GM19324 (cell line): ENCODE results near the gene SUMO1.
"Not testable (repeated sequence)": the region's sequence is repeated elsewhere in the genome, so short reads cannot be mapped to it uniquely, and the experiment has no call there.

Experiments used
- ATAC-seq: cut with Tn5 transposase; IDR thresholded peaks from one replicate; pipeline ENCODE4 v1.9.1; 2021; ENCODE audit warnings: mild to moderate bottlenecking, moderate library complexity; ENCODE audit not compliant: unreplicated experiment, low FRiP score

Gene SUMO1

DNA sequence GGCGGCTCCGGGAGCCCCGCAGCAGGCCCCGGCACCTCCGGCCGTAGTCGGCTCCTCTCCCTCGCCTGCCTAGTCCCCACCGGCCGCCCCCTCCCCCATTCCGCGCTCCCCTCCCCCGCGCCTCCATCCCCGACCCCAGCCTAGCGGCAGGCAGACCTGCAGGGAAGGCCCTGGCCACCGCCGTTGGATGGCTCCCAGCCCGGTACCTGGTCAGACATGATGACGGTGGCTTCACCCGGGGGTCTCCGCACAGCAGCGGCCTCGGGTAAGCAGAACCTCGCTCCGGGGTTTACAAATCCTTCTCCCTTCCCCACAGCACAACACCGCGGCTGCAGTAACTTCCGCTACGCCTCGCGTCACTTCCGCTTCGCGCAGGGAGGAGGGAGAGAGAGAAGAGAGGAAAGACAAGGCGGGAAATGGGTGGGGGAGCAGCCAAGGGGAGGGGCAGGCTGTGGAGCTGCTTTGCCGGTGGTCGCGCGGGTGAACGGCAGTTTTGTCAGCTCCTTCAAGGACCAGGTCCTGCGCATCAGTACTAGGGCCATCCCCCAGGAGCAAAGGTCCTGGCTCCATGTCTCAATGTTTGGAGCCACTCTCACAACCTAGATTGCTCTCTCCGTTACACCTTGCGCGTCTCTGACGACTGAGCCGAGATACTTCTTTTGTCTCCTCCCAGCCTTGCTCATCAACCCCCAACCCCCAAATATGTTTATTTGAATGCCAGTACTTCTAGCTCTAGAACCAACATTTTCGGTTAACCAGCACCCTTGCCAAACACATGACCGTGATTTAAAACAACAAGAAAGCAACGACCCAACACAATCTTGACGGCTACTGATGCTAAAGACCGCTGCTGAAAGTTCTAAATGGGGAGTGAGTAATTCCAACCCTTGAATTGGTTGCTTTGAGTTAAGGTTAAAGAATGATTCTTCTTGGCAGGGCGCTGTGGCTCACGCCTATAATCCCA is at the start of gene SUMO1:
TSS of gene SUMO1 (minus strand) at position 364 of the 964 bp plus-strand sequence. CDS start at position 218, 146 bp downstream.
- peak; percentile 91 for ATAC-seq

DNA sequence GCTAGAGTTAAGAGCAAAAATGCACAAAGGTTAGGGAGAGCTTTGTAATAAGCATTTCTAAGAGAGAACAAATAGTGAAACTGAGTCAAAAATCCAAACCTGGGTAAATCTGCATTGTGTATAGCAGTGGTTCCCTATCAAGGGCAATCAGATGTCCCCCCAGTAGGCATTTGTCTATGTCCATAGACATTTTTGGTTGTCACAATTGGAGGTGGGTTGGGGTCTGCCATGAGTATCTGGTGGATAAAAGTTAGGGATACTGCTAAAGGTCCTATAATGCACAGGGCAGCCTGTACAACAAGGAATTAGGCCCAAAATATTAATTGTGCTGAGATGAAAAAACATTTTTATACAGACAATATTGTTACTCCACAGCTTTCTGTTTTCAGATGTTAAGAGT is 48.2 kb upstream of the SUMO1 start:
- ATAC-seq, result no peak

DNA sequence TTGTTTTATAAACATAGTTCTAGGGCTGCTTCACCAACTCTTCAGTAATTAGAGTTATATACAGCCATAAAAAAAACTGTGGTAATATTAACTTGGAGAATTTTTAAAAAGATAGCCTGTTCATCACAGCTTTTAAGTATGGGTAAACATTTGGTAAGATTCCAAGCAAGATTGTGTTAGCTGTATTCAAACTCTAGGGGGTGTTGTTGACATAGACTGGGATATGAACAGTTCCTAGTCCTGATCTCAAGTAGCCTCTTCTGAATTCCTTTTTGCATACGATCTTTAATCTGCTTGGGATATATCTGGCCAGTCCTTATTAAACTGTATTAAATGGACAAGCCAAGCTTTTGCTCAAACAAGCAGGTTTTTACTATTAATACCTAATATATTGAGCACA is 40.5 kb upstream of the SUMO1 start:
- no peak for ATAC-seq

DNA sequence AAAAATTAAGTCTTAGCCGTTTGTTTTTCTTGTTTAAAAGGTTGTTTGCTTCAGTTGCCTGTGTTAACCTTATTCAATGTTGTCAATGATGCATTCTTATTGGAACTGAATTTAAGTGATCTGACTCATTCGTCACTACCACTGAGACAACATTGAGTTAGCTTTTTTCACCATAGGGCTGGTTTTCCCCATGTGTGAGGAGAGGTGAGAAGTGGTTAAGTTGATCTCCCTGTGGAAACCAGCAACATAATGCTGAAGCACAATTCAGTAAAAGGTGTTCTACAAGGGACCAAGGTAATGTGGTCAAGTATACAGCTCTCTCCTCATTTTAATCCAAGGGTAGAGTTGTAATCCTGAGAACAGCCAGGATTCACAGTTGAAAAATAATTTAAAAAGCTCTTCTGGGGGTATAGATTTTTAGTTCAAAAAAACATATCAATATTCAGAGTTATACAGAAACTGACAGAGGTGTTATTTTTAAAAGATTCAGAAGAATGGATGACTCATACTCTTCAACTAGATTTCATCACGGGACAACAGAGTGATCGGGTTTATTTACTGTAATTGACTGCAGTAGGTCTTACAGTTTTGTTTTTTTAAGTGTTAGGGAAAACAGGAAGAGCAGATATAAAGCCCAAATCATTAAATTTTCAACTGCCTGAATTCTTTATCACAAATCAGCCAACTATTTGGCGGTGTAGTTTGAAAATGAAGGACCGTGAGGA is 39.8 kb upstream of the SUMO1 start:
- no peak for ATAC-seq

DNA sequence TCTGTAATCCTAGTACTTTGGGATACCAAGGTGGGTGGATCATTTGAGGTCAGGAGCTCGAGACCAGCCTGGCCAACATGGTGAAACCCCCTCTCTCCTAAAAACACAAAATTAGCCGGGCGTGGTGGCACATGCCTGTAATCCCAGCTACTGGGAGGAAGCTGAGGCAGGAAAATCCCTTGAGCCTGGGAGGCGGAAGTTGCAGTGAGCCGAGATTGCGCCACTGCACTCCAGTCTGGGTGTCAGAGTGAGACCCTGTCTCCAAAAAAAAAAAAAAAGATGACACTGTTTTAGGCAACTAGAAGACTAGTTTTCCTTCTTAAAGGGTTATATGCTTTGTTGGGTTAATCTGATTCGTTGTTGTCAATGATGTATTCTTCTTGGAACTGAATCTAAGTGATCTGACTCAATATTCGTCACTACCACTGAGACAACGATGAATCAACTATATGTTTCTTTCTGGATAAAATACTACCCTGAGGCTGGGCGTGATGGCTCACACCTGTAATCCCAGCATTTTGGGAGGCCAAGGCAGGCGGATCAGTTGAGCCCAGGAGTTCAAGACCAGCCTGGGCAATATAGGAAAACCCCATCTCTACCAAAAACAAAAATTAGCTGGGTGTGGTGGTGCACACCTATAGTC is 37.8 kb upstream of the SUMO1 start:
- ATAC-seq, result not testable (repeated sequence)

DNA sequence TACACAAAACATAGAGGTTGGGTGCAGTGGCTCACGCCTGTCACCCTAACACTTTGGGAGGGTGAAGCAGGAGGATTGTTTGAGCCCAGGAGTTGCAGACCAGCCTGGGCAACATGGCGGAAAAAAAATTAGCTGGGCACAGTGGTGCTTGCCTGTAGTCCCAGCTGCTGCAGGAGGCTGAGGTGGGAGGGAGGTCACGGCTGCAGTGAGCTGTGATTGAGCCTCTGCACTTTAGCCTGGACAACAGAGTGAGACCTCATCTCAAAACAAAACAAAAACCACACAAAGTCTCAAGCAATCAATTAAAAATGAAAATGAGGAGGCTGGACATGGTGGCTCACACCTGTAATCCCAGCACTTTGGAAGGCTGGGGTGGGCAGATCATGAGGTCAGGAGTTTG is 32.1 kb upstream of the SUMO1 start:
- peak; percentile 33 for ATAC-seq

DNA sequence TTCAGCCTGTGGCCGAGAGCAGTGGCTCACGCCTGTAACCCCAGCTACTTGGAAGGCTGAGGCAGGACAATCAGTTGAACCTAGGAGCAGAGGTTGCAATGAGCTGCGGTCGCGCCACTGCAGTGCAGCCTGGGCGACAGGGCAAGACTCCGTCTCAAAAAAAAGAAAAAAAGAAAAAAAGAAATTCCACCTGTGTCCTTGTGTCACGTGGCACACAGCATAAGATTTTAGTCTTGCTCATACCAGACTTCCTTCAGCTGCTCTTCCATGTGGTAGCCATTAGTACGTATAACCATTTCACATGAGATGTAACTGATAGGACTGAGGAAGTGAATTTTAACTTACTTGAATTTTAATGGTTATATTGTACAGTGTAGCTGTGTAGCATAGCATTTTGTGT is 31.2 kb upstream of the SUMO1 start:
- no peak for ATAC-seq

DNA sequence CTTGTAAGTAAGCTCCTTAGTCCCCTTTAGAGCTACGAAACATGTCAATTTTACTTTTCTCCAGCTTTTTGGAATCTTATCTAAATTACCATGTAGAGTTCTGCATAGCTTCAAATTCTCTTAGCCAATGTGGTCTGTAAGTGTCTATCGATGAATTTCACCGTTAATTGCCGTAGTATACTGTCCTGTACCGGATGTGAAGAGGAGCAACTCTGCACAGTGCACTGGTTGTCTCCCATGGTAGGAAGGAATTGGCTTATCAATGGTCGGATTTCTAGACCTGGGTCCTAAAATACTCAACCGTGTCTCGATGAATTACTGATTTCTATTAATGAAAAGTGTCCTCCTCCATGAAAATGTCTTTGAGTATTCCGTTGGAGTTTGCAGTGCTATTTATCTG is 29.1 kb upstream of the SUMO1 start:
- ATAC-seq, result no peak

DNA sequence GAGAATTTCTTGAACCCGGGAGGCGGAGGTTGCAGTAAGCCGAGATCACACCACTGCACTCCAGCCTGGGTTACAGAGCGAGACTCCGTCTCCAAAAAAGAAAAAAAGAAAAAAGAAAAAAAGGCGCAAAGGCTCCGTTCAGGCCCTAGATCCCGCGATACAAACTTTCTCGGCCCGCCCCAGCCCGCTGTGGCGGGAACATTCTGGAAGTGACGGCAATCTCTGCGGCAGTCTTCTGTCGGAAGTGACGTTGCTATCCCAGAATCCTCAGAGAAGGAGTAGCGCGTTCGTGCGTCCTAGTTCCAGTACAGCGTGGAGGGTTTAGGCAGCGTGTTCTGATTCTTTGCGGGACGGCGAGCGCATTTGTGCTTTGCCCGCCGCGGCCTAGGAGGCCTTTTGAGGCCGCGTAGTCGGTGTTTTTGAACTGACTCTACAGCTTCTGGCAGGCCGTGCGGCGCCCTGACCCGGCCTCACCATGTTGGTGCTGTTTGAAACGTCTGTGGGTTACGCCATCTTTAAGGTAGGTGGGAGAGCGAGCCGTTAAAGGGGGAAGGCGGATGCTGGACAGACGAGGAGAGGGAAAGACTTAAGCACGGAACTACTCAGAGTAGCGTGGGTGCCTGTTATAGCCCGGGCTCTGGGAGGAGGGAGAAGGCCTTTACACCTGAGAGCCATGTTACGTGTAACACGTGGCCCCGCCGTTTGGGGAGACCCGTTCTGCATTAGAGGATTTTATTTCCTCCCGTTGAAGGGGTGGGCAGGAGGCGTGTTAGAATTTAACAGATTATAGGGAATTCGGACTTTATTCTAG is 27.3 kb upstream of the SUMO1 start, which contains the start of gene NOP58:
TSS of gene NOP58 (plus strand) at position 297 of the 811 bp plus-strand sequence. CDS start at position 476, 179 bp downstream.
- ATAC-seq, result peak; percentile 93

DNA sequence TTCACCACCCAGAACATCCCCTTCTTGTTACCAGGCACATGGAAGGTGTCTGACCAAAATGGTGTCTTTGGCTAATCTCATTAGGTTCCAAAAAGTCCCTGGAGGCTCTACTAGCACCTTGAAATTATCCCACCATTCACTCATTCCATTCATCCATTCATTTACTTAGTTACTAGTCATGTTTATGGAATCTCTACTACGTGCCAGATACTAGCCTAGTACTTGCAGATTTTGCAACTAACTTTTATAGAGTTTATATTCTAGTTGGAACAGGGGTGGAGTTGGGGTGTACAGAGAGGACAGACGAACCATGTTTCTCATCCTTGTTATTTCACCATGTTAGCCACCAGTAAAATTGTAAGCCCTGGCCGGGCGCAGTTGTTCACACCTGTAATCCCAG is 23.1 kb upstream of the SUMO1 start:
- ATAC-seq, result no peak

DNA sequence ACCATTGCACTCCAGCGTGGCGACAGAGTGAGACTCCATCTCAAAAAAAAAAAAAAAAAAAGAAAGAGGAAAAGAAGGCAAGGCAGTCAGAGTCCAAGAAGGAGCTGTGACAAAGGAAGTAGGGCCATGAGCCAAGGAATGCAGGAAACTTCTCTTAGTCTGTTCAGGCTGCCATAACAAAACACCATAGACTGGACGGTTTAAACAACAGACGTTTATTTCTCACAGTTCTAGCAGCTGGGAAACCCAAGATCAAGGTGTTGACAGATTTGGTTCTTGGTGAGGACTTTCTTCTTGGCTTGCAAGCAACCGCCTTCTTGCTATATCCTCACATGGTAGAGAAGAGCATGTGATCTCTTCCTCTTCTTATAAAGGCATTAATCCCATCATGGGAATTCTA is 13.1 kb upstream of the SUMO1 start:
- no peak for ATAC-seq

DNA sequence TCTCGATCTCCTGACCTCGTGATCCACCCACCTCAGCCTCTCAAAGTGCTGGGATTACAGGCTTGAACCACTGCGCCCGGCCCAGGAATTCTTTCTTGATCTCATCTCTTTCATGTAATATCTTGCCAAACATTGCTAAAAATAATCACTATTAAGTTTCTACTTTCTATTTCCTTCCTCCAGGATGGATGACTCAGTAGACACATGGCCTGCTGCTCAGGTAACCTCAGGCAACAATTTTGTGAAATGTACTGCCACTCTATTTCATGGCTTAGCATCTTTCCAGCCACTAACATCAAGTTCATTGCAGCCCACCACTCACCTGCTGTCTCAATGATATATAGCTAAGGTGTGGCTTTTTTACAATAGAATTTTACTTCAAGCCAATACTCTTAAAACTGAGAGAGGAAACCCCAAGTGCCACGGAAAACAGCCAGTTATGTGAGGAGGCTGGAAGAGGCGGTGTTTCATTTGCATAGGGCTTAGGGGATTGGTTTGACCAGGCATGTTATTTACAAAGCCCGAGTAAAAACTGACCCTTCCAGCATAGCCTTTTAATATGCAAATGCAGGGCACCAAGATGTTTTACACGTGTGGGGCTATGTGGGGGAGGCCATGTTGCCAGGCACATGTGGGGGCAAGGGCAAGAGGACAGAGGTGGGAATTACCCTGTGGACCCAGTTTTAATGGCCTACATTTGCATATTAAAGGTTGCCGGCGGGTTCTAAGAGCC is 11.3 kb upstream of the SUMO1 start:
- no peak for ATAC-seq

DNA sequence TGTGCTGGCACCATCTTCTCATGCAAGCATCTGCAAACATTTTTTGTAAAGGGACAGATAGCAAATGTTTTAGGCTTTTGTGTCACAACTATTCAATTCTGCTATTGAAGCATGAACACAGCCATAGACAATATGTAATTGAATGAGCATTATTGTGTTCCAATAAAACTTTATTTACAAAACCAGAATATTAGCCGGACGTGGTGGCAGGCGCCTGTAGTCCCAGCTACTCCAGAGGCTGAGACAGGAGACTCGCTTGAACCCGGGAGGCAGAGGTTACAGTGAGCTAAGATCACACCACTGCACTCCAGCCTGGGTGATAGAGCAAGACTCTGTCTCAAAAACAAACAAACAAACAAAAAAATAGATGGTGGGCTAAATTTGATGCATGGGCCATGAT is 9.3 kb upstream of the SUMO1 start:
- ATAC-seq, result not testable (repeated sequence)

DNA sequence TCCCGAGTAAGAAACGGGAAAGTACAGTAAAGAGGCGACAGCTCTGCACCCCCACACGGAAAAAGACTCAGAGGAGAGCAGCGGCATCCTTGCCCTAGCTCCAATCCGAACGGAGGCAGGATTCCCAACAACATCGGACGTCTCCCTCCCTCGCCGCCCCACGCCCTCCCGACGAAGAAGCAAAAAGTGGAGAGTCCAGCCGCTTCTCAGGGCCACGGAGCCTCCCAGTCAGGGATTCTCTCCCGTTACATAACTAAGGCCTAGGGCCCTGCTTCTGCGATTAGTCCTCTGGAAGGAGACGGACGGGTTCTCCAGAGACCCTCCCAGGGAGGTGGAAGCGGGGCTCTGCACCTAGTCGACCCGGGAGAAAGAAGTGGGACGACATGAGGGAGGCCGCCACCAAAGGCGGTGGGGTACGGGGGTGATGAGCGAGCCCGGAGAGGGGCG is 587 bp downstream of the SUMO1 start:
- ATAC-seq, result peak; percentile 40

DNA sequence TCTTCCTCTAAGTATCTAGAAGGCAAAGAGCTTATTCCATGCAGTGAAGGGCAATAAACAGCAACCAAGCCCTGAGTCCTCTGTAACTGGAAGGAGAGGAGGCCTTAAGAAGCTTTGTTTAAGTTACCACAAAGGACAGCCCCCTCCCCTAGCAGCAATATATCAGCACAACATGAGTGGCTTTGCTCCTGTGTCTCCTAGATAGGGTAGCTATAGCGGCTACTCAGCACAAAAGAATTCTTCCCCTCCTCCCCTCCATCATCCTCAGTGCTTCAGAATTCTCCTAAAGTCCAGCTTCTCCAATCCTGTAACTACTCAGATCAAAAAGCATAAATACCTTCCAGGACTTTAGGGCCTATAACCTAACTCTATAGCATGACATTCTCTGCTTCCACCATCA is 16.5 kb downstream of the SUMO1 start:
- ATAC-seq, result no peak

DNA sequence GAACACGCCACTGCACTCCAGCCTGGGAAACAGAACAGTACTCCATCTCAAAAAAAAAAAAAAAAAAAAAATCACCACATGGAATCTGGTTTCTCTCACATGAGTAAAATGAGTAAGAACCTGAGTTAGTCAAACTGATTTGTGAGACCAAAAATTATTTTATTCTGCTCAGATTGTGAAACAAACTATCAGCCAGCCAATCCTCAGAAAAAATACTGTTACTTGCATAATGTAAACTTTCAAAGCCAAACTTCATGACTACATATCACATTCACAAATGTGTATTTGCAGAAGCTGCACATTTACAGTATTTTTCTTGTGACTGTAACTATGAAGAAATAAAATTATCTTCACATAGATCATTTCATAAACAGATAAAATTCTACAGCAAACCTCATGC is 23.2 kb downstream of the SUMO1 start:
- no peak for ATAC-seq

DNA sequence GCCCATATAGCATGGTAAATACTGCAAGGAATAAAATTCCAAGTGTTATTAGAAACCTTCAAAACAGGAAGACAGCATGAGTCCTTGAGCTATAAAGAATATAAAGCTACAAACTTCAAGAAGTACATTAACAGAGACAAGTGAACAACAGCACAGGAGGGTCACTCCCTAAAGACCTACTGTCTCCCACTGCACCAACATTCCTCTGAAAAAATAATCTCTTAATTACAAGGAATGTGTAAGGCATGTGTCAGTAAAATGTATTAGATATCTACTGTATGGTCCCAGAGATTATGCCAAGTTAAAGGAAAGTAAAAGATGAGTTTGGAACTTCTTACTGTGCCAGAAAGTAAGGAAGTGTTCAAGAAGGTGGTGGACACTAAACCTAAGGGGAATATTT is 29.9 kb downstream of the SUMO1 start:
- ATAC-seq, result no peak

DNA sequence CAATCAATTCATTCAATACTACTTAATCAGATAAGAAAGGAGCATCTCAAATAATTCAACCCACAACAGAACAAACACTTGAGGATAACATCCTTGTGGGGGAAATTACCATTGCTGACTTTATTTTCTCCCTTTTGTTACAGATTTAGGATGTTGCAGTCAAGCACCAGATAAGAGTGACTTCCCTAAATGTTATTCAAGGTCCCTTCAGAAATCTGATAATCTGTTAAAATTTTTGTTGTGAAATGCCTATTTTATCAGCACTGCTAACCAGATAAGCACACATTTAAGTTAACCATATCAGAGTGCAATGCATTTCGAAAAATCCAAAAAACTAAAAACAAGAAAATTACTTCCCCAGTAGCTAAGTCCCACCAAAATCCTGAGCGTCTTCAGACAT is 33.5 kb downstream of the SUMO1 start:
- ATAC-seq, result no peak

DNA sequence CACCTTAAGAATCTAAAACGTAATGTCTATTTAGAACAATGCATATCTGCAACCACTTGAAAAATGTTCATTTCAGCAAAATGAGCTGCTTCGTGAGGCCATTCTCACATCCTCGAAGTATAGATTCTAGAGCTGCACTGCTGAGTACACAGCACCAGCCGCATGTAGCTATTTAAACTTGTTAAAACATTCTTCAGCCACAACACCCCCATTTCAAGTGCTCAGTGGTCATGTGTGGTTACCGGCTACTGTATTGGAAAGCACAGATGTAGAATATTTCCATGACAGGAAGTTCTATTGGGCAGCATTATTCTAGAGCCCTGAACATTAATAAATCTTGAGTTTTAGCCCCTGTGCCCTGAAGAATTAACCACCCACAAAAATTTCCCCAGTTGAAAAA is 35.0 kb downstream of the SUMO1 start:
- no peak for ATAC-seq
